IMR-90 (cell line): Measurements from ENCODE around the gene PATL2. TPM values are rescaled to one million over a fixed set of nuclear protein-coding genes. Genes with fewer than 3 reads are reported as not detected.

Experiments
- ATAC-seq: fragments of 200-7000 bp; cut with Tn5 transposase; 2 replicates; pipeline ENCODE4 v1.9.1; 2020; ENCODE audit warnings: low read depth, mild to moderate bottlenecking, moderate library complexity
- BruUV-seq: library from RNA; stranded (reverse); fragments of 400-500 nt; replicated peaks from 2 replicates; lab custom pipeline; 2021; lab: Mats Ljungman, UMichigan
- CTCF ChIA-PET: fragments of 300-600 bp; formaldehyde crosslinking; extraction: SDS; loops from one replicate; lab custom pipeline; 2021; ENCODE audit warnings: antibody characterized with exemption; lab: Yijun Ruan, JAX
- POLR2A ChIA-PET: fragments of 300-600 bp; sonication (Branson Sonifier 250); formaldehyde crosslinking; loops from one replicate; lab custom pipeline; 2022; ENCODE audit warnings: antibody characterized with exemption; ENCODE audit not compliant: unreplicated experiment; lab: Charles Lee
- DNase-seq: peaks from one replicate; pipeline ENCODE4 v3.0.0; 2013
- H2AFZ ChIP-seq: replicated peaks from 2 replicates; pipeline ENCODE3; 2013; ENCODE audit warnings: low read length, mild to moderate bottlenecking; ENCODE audit not compliant: poor library complexity
- H2AK5ac ChIP-seq: 2 replicates; pipeline ENCODE4 v1.6.1; 2013; ENCODE audit warnings: low read depth, low read length, inconsistent platforms
- H2AK9ac ChIP-seq: replicated peaks from 2 replicates; pipeline ENCODE3; 2013; ENCODE audit warnings: mild to moderate bottlenecking, low read depth, low read length, moderate library complexity; ENCODE audit not compliant: poor library complexity
- H2BK120ac ChIP-seq: 2 replicates; pipeline ENCODE4 v1.6.1; 2013; ENCODE audit warnings: low read depth, low read length, inconsistent platforms
- H2BK15ac ChIP-seq: 3 replicates; pipeline ENCODE4 v1.6.1; 2013; ENCODE audit warnings: low read depth, low read length, inconsistent platforms
- H2BK20ac ChIP-seq: 2 replicates; pipeline ENCODE4 v1.6.1; 2013; ENCODE audit warnings: low read depth, mild to moderate bottlenecking, inconsistent platforms, low read length, moderate library complexity
- H2BK5ac ChIP-seq: 2 replicates; pipeline ENCODE4 v1.6.1; 2013; ENCODE audit warnings: mild to moderate bottlenecking, low read depth, low read length, inconsistent platforms; ENCODE audit not compliant: poor library complexity, severe bottlenecking
- H3K14ac ChIP-seq: replicated peaks from 2 replicates; pipeline ENCODE4 v1.6.1; 2013; ENCODE audit warnings: low read depth, low read length, inconsistent platforms
- H3K18ac ChIP-seq: 2 replicates; pipeline ENCODE4 v1.6.1; 2013; ENCODE audit warnings: low read depth, low read length, control low read depth
- H3K23ac ChIP-seq: 2 replicates; pipeline ENCODE4 v1.6.1; 2013; ENCODE audit warnings: low read depth, low read length, inconsistent platforms
- H3K27ac ChIP-seq: 2 replicates; pipeline ENCODE4 v1.5.1; 2013; ENCODE audit warnings: mild to moderate bottlenecking, control low read depth, low read length; ENCODE audit not compliant: insufficient read depth
- H3K27me3 ChIP-seq: 2 replicates; pipeline ENCODE4 v1.6.1; 2013; ENCODE audit warnings: low read length; ENCODE audit not compliant: control insufficient read depth, insufficient read depth
- H3K36me3 ChIP-seq: 2 replicates; pipeline ENCODE4 v1.6.1; 2013; ENCODE audit warnings: low read length, mixed read lengths; ENCODE audit not compliant: control insufficient read depth, insufficient read depth
- H3K4ac ChIP-seq: 2 replicates; pipeline ENCODE4 v1.6.1; 2013; ENCODE audit warnings: low read depth, low read length, inconsistent platforms
- H3K4me1 ChIP-seq: 2 replicates; pipeline ENCODE4 v1.6.1; 2013; ENCODE audit warnings: low read length, mixed read lengths; ENCODE audit not compliant: control insufficient read depth, insufficient read depth
- H3K4me2 ChIP-seq: 2 replicates; pipeline ENCODE4 v1.6.1; 2013; ENCODE audit warnings: low read depth, mild to moderate bottlenecking, control low read depth, low read length, moderate library complexity
- H3K4me3 ChIP-seq: 2 replicates; pipeline ENCODE4 v1.5.1; 2013; ENCODE audit warnings: low read depth, mild to moderate bottlenecking, control low read depth, low read length, moderate library complexity; ENCODE audit not compliant: insufficient read depth
- H3K56ac ChIP-seq: 2 replicates; pipeline ENCODE4 v1.6.1; 2013; ENCODE audit warnings: low read length, inconsistent platforms; ENCODE audit not compliant: insufficient read depth; ENCODE audit errors: extremely low read depth
- H3K79me1 ChIP-seq, 2 experiments: 2 replicates each; pipeline ENCODE4 v1.6.1; 2013; ENCODE audit warnings: low read length in 2 of 2, inconsistent platforms in 1 of 2, low read depth in 1 of 2
- H3K9ac ChIP-seq: 2 replicates; pipeline ENCODE4 v1.6.1; 2013; ENCODE audit warnings: low read depth, low read length, control low read depth
- H3K9me1 ChIP-seq: 2 replicates; pipeline ENCODE4 v1.6.1; 2013; ENCODE audit warnings: low read length, inconsistent platforms; ENCODE audit not compliant: insufficient read depth
- H3K9me3 ChIP-seq: 2 replicates; pipeline ENCODE4 v1.6.1; 2013; ENCODE audit warnings: low read length; ENCODE audit not compliant: control insufficient read depth, insufficient read depth
- H4K20me1 ChIP-seq: 2 replicates; pipeline ENCODE4 v1.6.1; 2013; ENCODE audit warnings: low read length, inconsistent platforms; ENCODE audit not compliant: insufficient read depth
- H4K5ac ChIP-seq: 2 replicates; pipeline ENCODE4 v1.6.1; 2013; ENCODE audit warnings: mild to moderate bottlenecking, low read depth, low read length, control low read depth
- H4K8ac ChIP-seq, 2 experiments: 2 replicates each; pipeline ENCODE4 v1.6.1; 2013; ENCODE audit warnings: low read depth in 2 of 2, low read length in 2 of 2, control low read depth in 1 of 2, inconsistent platforms in 1 of 2
- H4K91ac ChIP-seq: 2 replicates; pipeline ENCODE4 v1.6.1; 2013; ENCODE audit warnings: low read depth, low read length, inconsistent platforms; ENCODE audit not compliant: insufficient read depth
- BHLHE40 ChIP-seq: fragments of 150-350 bp; IDR thresholded peaks from 2 replicates; pipeline ENCODE4 v1.6.1; 2016; ENCODE audit warnings: mild to moderate bottlenecking, low read depth, low read length
- CEBPB ChIP-seq: IDR thresholded peaks from 2 replicates; pipeline ENCODE4 v1.6.1; 2012; ENCODE audit warnings: low read depth, low read length, improper control_type of control experiment
- CHD1 ChIP-seq: IDR thresholded peaks from 2 replicates; pipeline ENCODE4 v1.6.1; 2012; ENCODE audit warnings: low read depth, low read length, improper control_type of control experiment
- FOS ChIP-seq: fragments of 150-350 bp; IDR thresholded peaks from 2 replicates; pipeline ENCODE4 v1.6.1; 2016; ENCODE audit warnings: low read depth, low read length
- MXI1 ChIP-seq: IDR thresholded peaks from 2 replicates; pipeline ENCODE4 v1.6.1; 2012; ENCODE audit warnings: low read depth, mild to moderate bottlenecking, low read length, moderate library complexity, borderline replicate concordance
- NFE2L2 ChIP-seq: fragments of 150-350 bp; IDR thresholded peaks from 2 replicates; pipeline ENCODE4 v1.6.1; 2016; ENCODE audit warnings: low read depth, mild to moderate bottlenecking, low read length
- POLR2A ChIP-seq: IDR thresholded peaks from 2 replicates; pipeline ENCODE4 v1.6.1; 2012; ENCODE audit warnings: mild to moderate bottlenecking, low read depth, low read length
- RAD21 ChIP-seq: IDR thresholded peaks from 2 replicates; pipeline ENCODE4 v1.6.1; 2012; ENCODE audit warnings: low read length, improper control_type of control experiment
- RCOR1 ChIP-seq: IDR thresholded peaks from 2 replicates; pipeline ENCODE4 v1.6.1; 2012; ENCODE audit warnings: mild to moderate bottlenecking, low read length, improper control_type of control experiment; ENCODE audit not compliant: insufficient replicate concordance
- RFX5 ChIP-seq: IDR thresholded peaks from 2 replicates; pipeline ENCODE4 v1.8.0; 2012; ENCODE audit warnings: low read depth, mild to moderate bottlenecking, low read length, moderate library complexity
- SMC3 ChIP-seq: fragments of 150-350 bp; IDR thresholded peaks from 2 replicates; pipeline ENCODE4 v1.6.1; 2016; ENCODE audit warnings: low read depth, mild to moderate bottlenecking, antibody characterized with exemption, low read length, moderate library complexity
- WGBS, 2 experiments: methylation state at CpG; one replicate each; pipeline versions ENCODE4 v1.1.5 to v1.1.7; 2013; ENCODE audit warnings: missing lambda C conversion rate in 2 of 2; ENCODE audit not compliant: insufficient read length in 1 of 2; ENCODE audit errors: extremely low coverage in 2 of 2; 5-methylcytosine and 5-hydroxymethylcytosine counted together
- dilution Hi-C: fragments of 300-500 bp; cut with HindIII; formaldehyde crosslinking; loops from one replicate; pipeline ENCODE4 v1.14.3; 2018; ENCODE audit warnings: low sequenced_read_pairs; ENCODE audit not compliant: unreplicated experiment
- in situ Hi-C: fragments of 300-500 bp; cut with MboI; formaldehyde crosslinking; loops from 3 replicates; pipeline ENCODE4 v1.14.3; 2019; ENCODE audit warnings: low sequenced_read_pairs, inconsistent platforms, mixed read lengths
- intact Hi-C: fragments of 100-400 bp; cut with micrococcal nuclease; formaldehyde crosslinking; loops from 2 replicates; pipeline ENCODE4 v1.10.0; 2022
- polyA plus RNA-seq, 3 experiments: library from polyadenylated mRNA; depleted of rRNA; stranded (reverse); fragments of >200 nt; gene quantifications; 2 replicates each; pipeline ENCODE4 v1.2.3, GENCODE V29; 2012; ENCODE audit warnings: low replicate concordance in 1 of 3
- total RNA-seq: library from RNA; depleted of rRNA; stranded (reverse); fragments of >200 nt; gene quantifications from 2 replicates; pipeline ENCODE4 v1.2.3, GENCODE V29; 2012
- TF ChIP-seq, protein P1 (sequence below): conservative IDR thresholded peaks from 2 replicates; pipeline ENCODE4 v1.5.1; 2012; ENCODE audit warnings: mild to moderate bottlenecking, low read depth, low read length, improper control_type of control experiment
- TF ChIP-seq, protein P2 (sequence below): fragments of 150-350 bp; IDR thresholded peaks from 2 replicates; pipeline ENCODE4 v1.6.1; 2017; ENCODE audit warnings: mild to moderate bottlenecking, antibody characterized with exemption, low read length, low read depth
- TF ChIP-seq, protein P3 (sequence below): fragments of 150-350 bp; IDR thresholded peaks from 2 replicates; pipeline ENCODE4 v1.6.1; 2016; ENCODE audit warnings: low read depth, mild to moderate bottlenecking, low read length, moderate library complexity, borderline replicate concordance

PATL2 gene
- total and polyA plus RNA-seq, 2 of the 4 experiments (the other 2 are of a cell fraction) = 0.10 TPM; not detected in 1

DNA sequence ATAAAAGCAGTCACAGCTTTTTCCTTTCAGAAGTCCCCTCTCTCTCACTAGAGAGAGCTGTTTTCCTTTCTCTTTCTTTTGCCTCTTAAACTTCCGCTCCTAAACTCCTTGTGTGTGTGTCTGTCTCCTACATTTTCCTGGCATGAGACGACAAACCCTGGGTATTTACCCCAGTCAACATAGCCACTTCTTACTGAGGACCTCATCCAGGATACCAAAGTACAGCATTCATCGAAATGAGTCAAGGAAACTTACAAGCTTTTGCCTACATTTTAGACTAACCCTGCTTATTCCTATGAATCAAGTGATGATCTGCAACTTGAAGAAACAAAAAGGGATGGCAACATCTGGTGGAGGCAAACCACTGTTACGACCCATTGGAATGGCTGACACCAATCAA lies 16.7 kb downstream of the PATL2 start:
- intact Hi-C loops = no loop called here
- Histone ChIP-seq H3K23ac (no peak overlapping the region), H2BK120ac (no peak overlapping the region), H3K4ac (no peak overlapping the region), H3K4me1 (no peaks in the 10 kb centered on the region), H3K56ac (no peak overlapping the region), H3K9me3 (no peaks in the 10 kb centered on the region), H3K27ac (no peak overlapping the region), H3K9me1 (no peaks in the 10 kb centered on the region), H3K4me3 (no peak overlapping the region), H4K91ac (no peak overlapping the region), H2AK5ac (no peak overlapping the region), H4K5ac (no peak overlapping the region), H3K27me3 (peaks cover 9% of the 10 kb centered on the region), H3K36me3 (no peaks in the 10 kb centered on the region), H3K4me2 (no peak overlapping the region), H2BK15ac (no peak overlapping the region), H4K20me1 (no peaks in the 10 kb centered on the region), H3K79me1 (no peaks in the 10 kb centered on the region), H2BK5ac (no peak overlapping the region), H4K8ac (no peak overlapping the region), H2BK20ac (no peak overlapping the region), H3K14ac (no peak overlapping the region), H3K18ac (no peak overlapping the region), H3K9ac (no peak overlapping the region), H2AK9ac (no peak overlapping the region), H2AFZ (no peak overlapping the region)
- no TSS peak for BruUV-seq
- dilution Hi-C loops = no loop called here
- CTCF ChIA-PET = interaction anchor here (0.6 kb wide), 1 partner anchor 43 kb away, joined by 3 read pairs; no protein-coding TSS in a partner anchor
- ATAC-seq (no peak), DNase-seq (peak; percentile 27)
- TF ChIP-seq, protein P1, sequence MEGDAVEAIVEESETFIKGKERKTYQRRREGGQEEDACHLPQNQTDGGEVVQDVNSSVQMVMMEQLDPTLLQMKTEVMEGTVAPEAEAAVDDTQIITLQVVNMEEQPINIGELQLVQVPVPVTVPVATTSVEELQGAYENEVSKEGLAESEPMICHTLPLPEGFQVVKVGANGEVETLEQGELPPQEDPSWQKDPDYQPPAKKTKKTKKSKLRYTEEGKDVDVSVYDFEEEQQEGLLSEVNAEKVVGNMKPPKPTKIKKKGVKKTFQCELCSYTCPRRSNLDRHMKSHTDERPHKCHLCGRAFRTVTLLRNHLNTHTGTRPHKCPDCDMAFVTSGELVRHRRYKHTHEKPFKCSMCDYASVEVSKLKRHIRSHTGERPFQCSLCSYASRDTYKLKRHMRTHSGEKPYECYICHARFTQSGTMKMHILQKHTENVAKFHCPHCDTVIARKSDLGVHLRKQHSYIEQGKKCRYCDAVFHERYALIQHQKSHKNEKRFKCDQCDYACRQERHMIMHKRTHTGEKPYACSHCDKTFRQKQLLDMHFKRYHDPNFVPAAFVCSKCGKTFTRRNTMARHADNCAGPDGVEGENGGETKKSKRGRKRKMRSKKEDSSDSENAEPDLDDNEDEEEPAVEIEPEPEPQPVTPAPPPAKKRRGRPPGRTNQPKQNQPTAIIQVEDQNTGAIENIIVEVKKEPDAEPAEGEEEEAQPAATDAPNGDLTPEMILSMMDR = no peak
- TF ChIP-seq, protein P2, sequence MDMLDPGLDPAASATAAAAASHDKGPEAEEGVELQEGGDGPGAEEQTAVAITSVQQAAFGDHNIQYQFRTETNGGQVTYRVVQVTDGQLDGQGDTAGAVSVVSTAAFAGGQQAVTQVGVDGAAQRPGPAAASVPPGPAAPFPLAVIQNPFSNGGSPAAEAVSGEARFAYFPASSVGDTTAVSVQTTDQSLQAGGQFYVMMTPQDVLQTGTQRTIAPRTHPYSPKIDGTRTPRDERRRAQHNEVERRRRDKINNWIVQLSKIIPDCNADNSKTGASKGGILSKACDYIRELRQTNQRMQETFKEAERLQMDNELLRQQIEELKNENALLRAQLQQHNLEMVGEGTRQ = no peak
- TF ChIP-seq, protein P3, sequence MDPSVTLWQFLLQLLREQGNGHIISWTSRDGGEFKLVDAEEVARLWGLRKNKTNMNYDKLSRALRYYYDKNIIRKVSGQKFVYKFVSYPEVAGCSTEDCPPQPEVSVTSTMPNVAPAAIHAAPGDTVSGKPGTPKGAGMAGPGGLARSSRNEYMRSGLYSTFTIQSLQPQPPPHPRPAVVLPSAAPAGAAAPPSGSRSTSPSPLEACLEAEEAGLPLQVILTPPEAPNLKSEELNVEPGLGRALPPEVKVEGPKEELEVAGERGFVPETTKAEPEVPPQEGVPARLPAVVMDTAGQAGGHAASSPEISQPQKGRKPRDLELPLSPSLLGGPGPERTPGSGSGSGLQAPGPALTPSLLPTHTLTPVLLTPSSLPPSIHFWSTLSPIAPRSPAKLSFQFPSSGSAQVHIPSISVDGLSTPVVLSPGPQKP = no peak
- TF ChIP-seq BHLHE40 (no peak), CHD1 (no peak), FOS (no peak), NFE2L2 (no peak), CEBPB (no peak), RAD21 (no peak), SMC3 (no peak), POLR2A (no peak), RFX5 (no peak), MXI1 (no peak), RCOR1 (no peak)
- in situ Hi-C loops = no loop called here
- POLR2A ChIA-PET = no interaction called here
- 92% methylated on average over 2 of the region's 4 CpGs; no CpG with 5 or more reads in 1 of the 2 experiments for WGBS, 2 experiments
